ENCODE measurements around the gene NHERF1. TPM values are rescaled to one million over a fixed set of nuclear protein-coding genes. Genes with fewer than 3 reads are reported as not detected.

NHERF1 gene
- total RNA-seq, 1 experiment from 2014 or later, result 83.6 TPM

GRCh38 chr17:74748279-74748528 is 224 bp upstream of the NHERF1 start:
- Histone ChIP-seq H3K9me2 (ENCODE audit: insufficient read depth) (no peaks in the 10 kb centered on the region), H3K79me2 (ENCODE audit: low read depth) (peaks cover 44% of the 10 kb centered on the region), H3F3A (ENCODE audit: insufficient read depth, low read depth) (peaks cover 9% of the 10 kb centered on the region; the same call in 1 of the 2 replicates), H4K20me1 (ENCODE audit: insufficient read depth) (peaks cover 15% of the 10 kb centered on the region), H3K4me1 (replicated peaks; ENCODE audit: insufficient read depth) (peaks cover 42% of the 10 kb centered on the region), H3K36me3 (ENCODE audit: low read depth) (peaks cover 5% of the 10 kb centered on the region; the same call in 1 of the 2 replicates), H3K9me3 (ENCODE audit: insufficient read depth, low read depth) (no peaks in the 10 kb centered on the region), H2AFZ (peak overlapping the region; percentile 74), H3K4me2 (peak overlapping the region; percentile 69), H3K4me3 (peak overlapping the region; percentile 99; the same call in 1 of the 2 replicates), H3K27me3 (ENCODE audit: insufficient read depth, low read depth) (no peaks in the 10 kb centered on the region), H3K27ac (no peak overlapping the region)
- TF ChIP-seq EZH2 (IDR thresholded peaks at IDR 0.05; ENCODE audit: low read depth) (no peak), CTCF (conservative IDR thresholded peaks at IDR 0.05) (no peak)
- DNase-seq, result peak in 1 of 2 experiments; percentile 97
- intact Hi-C loops (cut with micrococcal nuclease; ENCODE audit: unreplicated experiment), result no loop called here
- POLR2A ChIA-PET (ENCODE audit: unreplicated experiment), result interaction anchor here (0.6 kb wide), 1 partner anchor 10 kb away, joined by 4 read pairs; no protein-coding TSS in a partner anchor
- CTCF ChIA-PET, result no interaction called here
- BruUV-seq (replicated peaks), result no TSS peak

- peak overlapping the region; percentile 94 for H2AFZ ChIP-seq
- ChIA-PET POLR2A (ENCODE audit: unreplicated experiment) (interaction anchor here (0.6 to 1.2 kb wide), 4 partner anchors 10 to 355 kb away, joined by 5 to 7 read pairs (median 5); no protein-coding TSS in a partner anchor), CTCF (interaction anchor here (1.5 kb wide), 1 partner anchor 21 kb away, joined by 4 read pairs; no protein-coding TSS in a partner anchor)
- peaks cover 56% of the 10 kb centered on the region for H3K79me2 ChIP-seq (ENCODE audit: low read depth)
- no peaks in the 10 kb centered on the region for H3K9me3 ChIP-seq (ENCODE audit: insufficient read depth, low read depth)
- peaks cover 15% of the 10 kb centered on the region for H4K20me1 ChIP-seq (ENCODE audit: insufficient read depth)
- BruUV-seq (replicated peaks), result no TSS peak
- H3K27me3 ChIP-seq (ENCODE audit: insufficient read depth, low read depth), result no peaks in the 10 kb centered on the region
- peak overlapping the region; percentile 97 for H3K4me2 ChIP-seq
- no peak for TF ChIP-seq EZH2 (IDR thresholded peaks at IDR 0.05; ENCODE audit: low read depth)
- no peak overlapping the region for H3K27ac ChIP-seq
- intact Hi-C loops (cut with micrococcal nuclease; ENCODE audit: unreplicated experiment), result loop anchor here (1.0 kb wide), 1 partner anchor 9 kb away; no protein-coding TSS in a partner anchor
- peaks cover 5% of the 10 kb centered on the region; the same call in 1 of the 2 replicates for H3K36me3 ChIP-seq (ENCODE audit: low read depth)
- H3K4me3 ChIP-seq, result peak overlapping the region; percentile 99
- DNase-seq, result peak in 1 of 2 experiments; percentile 33
- H3K9me2 ChIP-seq (ENCODE audit: insufficient read depth), result no peaks in the 10 kb centered on the region
- peaks cover 9% of the 10 kb centered on the region; the same call in 1 of the 2 replicates for H3F3A ChIP-seq (ENCODE audit: insufficient read depth, low read depth)
- peaks cover 32% of the 10 kb centered on the region for H3K4me1 ChIP-seq (replicated peaks; ENCODE audit: insufficient read depth)
Measured at GRCh38 chr17:74749279-74750038, 1.0 kb downstream of the NHERF1 start.

GRCh38 chr17:74750039-74750326 is 1.6 kb downstream of the NHERF1 start:
- Histone ChIP-seq H3K4me3 (peak overlapping the region; percentile 99), H3K36me3 (ENCODE audit: low read depth) (peaks cover 5% of the 10 kb centered on the region; the same call in 1 of the 2 replicates), H3K27me3 (ENCODE audit: insufficient read depth, low read depth) (no peaks in the 10 kb centered on the region), H2AFZ (peak overlapping the region; percentile 94; the same call in 1 of the 2 replicates), H3K27ac (no peak overlapping the region), H4K20me1 (ENCODE audit: insufficient read depth) (peaks cover 15% of the 10 kb centered on the region), H3K9me2 (ENCODE audit: insufficient read depth) (no peaks in the 10 kb centered on the region), H3K4me1 (replicated peaks; ENCODE audit: insufficient read depth) (peaks cover 32% of the 10 kb centered on the region), H3F3A (ENCODE audit: insufficient read depth, low read depth) (peaks cover 9% of the 10 kb centered on the region; the same call in 1 of the 2 replicates), H3K4me2 (peak overlapping the region; percentile 97), H3K9me3 (ENCODE audit: insufficient read depth, low read depth) (no peaks in the 10 kb centered on the region), H3K79me2 (ENCODE audit: low read depth) (peaks cover 61% of the 10 kb centered on the region)
- CTCF ChIA-PET, result interaction anchor here (0.7 to 1.5 kb wide), 4 partner anchors 21 to 199 kb away, joined by 4 to 13 read pairs (median 8); no protein-coding TSS in a partner anchor
- BruUV-seq (replicated peaks), result no TSS peak
- intact Hi-C loops (cut with micrococcal nuclease; ENCODE audit: unreplicated experiment), result loop anchor here (1.0 kb wide), 1 partner anchor 8 kb away; no protein-coding TSS in a partner anchor
- DNase-seq, result no peak
- TF ChIP-seq CTCF (conservative IDR thresholded peaks at IDR 0.05) (no peak), EZH2 (IDR thresholded peaks at IDR 0.05; ENCODE audit: low read depth) (no peak)
- POLR2A ChIA-PET (ENCODE audit: unreplicated experiment), result interaction anchor here (0.9 kb wide), 1 partner anchor 10 kb away, joined by 7 read pairs; no protein-coding TSS in a partner anchor
